Subcutaneous preadipocyte (primary cell): ENCODE data around the gene EMILIN1. TPM values are rescaled to one million over a fixed set of nuclear protein-coding genes. Genes with fewer than 3 reads are reported as not detected.

Experiments
- total RNA-seq: library from RNA; depleted of rRNA; stranded (reverse); fragments of >200 nt; gene quantifications from 2 replicates; pipeline ENCODE4 v1.2.3, GENCODE V29; 2012

Gene EMILIN1
- total RNA-seq, result 36.7 and 51.6 TPM in 2 replicates

DNA sequence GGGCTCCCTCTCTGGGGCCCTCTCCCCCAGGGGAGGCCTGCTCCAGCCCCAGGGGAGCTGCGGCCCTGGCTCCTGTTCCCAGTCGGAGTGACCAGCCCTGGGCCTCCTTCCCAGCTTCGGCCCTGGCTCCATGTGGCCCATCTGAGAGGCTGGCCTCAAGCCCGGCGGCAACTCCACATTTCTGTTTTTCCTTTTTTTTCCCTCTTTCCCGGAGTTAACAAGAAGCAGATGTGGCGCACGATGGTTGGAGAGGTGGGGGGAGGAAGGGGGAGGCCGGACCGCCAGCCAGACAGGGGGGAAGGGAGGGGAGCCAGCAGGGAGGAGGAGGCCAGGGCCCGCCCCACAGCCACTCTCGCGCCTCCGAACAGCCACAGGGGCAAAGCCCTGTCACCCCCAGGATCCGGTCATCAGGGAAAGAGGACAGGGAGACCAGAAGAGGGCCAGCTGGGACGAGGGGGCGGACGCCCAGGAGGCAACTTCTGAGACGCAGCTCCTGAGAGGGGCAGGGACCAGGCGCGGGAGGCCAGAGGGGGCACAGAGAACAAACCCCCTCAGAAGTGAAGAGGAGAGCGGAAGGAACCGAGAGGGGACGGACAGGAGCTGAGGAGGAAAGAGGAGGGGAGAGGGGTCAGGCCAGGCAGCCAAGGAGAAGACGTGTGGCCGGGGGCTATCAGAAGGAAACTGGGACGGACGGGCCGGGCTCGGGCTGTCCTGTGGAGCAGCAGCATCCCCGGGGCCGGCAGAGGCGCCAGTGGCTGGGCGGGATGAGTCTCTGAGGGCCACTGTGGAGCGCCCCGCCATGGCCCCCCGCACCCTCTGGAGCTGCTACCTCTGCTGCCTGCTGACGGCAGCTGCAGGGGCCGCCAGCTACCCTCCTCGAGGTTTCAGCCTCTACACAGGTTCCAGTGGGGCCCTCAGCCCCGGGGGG, at the start of gene EMILIN1:
Gene EMILIN1 (plus strand): TSS at position 349 of the 928 bp plus-strand sequence. CDS start 451 bp downstream, at position 800.

DNA sequence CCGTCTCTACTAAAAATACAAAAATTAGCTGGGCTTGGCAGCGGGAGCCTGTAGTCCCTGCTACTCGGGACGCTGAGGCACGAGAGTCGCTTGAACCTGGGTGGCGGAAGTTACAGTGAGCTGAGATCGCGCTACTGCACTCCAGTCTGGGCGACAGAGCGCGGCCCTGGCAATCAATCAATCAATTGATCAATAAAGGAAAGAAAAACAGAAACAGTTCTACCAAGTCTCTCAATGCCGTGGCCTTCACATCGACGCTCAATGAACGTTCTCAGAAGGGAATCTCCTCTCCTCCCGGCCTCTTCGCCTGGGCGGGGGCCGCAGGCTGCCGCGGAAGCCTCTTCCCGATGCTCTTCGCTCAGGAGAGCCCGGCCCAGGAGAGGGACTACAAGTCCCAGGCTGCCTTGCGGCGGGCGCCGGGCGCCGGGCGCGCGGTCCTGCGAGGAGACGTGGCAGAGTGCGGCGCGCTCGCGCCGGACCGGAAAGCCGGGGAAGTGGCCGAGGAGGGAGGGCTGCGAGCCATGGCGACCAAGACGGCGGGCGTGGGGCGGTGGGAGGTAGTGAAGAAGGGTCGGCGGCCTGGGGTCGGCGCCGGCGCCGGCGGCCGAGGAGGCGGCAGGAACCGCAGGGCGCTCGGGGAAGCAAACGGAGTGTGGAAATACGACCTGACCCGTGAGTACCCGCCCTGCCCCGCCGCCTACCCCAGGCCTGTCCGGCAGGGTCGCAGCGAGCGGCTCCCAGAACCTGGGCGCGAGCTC, 45.7 kb upstream of the EMILIN1 start, which contains the start of gene TMEM214:
Gene TMEM214 (plus strand): TSS at position 471 of the 758 bp plus-strand sequence. CDS start 51 bp downstream, at position 522.

DNA sequence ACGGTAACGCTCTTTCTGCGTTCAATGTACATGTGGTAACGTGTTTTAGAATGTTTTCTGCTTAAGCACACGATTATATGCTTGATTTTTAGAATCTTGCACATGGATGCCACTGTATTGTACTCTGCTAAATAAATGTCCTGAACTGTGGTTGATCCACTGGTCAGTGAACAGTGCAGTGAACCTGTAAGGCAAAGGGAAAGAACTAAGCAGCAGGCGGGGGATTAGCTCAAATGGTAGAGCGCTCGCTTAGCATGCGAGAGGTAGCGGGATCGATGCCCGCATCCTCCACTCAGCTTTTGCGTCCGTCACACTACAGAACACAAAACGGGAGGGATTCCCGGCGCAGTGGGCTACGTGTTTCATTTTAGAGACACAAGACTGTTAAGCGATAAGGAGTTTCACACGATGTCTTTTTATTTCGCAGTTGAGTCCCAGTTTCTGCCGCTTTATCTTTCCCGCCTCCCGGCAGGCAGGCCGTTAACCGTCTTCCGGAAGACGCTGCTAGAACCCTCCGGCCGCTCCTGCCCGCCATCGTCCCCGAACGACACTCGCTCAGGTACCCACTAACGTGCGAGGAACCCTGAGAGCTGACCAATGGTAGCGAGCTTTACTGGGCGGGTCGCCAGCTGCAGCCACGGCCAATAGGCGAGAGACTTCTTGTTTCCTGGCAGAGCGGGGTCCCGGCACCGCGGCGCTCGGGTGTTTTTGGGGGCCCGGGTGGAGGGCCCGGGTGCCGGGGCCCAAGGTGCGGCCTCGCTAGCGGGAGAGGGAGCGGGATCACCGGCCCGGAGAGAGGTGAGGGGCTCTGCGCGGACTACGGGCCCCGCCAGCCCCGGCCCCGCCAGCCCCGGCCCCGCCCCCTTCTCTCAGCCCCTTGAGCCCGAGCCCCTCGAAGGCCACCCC, 27.2 kb upstream of the EMILIN1 start, which contains the start of gene AGBL5:
Gene AGBL5 (plus strand): TSS at position 673 of the 906 bp plus-strand sequence. CDS start 1,291 bp downstream, outside the sequence.

DNA sequence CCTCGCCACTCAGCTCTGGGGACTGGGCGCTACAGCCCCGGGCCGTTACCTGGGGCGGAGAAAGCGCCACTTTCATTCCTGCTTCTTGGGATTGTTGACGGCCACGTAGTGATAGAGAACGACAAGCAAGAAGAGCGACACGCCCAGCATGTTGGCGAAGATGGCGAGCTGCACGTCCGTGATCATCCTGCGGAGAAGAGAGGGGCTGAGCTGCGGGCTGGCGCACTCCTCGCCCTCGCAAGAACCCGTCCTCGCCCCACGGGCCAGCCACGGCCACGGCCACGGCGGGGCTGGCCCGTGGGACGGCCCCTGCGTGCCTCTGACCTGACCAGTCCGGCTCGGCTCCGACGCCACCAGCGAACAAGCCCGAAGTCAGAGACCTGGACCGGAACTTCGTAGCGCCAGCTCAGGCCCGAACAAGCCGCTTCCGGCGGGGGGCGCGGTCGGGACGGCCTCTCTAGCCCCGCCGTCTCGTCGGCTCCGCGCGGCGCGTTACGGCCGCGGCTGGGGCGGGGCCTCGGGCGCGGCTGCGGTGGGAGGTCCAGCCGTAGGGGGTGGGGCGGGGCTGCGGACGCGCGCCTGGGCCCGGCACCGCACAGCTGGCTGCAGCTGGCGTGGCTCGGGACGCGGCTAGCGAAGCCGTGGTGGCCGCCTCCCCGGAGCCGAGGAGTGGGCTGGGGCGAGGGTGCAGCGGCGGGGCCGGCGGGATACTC, 7.0 kb upstream of the EMILIN1 start, which contains the start of gene OST4:
Gene OST4 (minus strand): TSS at position 378 of the 713 bp plus-strand sequence.

GRCh38 chr2:27086724-27087593, 8.5 kb downstream of the EMILIN1 start, which contains the start of gene KHK:
Gene KHK, plus strand, starts transcription at chr2:27086772. Its CDS starts 488 bp downstream, at chr2:27087260.

GRCh38 chr2:27118525-27119329, 40.3 kb downstream of the EMILIN1 start, which contains the start of gene CGREF1:
Gene CGREF1, minus strand, starts transcription at chr2:27119128. Its CDS starts 14,762 bp downstream, at chr2:27104366.

DNA sequence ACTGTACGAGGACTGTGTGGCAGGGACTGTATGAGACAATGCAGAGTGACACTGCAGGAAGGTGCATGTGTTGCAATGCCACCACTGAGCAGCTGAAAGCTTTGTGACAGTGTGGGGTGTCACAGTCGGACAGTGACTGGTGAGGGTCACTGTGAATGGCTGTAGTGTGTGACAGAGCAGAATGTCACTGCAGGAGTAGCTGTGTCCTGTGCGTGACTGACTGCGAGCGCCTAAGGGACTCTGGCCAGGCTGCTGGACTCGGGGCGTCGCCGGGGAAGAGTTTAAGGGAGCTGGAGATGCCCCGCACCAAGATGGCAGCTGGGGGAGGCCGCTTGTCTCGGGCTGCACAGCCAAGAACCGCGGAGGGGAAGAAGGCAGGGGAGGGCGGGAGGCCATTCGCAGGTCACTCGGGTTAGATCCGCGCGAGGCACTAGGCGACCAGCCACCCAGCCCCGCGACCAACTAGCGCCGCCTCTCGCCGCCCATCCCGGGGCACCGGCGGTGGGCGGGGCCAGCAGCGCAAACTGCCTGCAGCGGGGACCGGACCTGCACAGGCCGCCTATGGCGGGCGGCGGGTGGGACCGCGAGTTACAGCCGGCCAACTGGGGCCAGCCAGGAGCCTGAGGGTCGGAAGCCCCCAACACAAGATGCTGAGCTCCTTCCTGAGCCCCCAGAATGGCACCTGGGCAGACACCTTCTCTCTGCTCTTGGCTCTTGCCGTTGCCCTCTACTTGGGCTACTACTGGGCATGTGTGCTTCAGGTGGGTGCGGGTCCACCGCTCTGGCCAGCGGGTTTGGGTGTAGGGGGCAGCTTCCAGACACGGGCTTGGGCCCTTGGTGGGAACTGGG, 45.1 kb downstream of the EMILIN1 start, which contains the start of gene ABHD1:
Gene ABHD1 (plus strand): TSS at position 514 of the 849 bp plus-strand sequence. CDS start 134 bp downstream, at position 648.

DNA sequence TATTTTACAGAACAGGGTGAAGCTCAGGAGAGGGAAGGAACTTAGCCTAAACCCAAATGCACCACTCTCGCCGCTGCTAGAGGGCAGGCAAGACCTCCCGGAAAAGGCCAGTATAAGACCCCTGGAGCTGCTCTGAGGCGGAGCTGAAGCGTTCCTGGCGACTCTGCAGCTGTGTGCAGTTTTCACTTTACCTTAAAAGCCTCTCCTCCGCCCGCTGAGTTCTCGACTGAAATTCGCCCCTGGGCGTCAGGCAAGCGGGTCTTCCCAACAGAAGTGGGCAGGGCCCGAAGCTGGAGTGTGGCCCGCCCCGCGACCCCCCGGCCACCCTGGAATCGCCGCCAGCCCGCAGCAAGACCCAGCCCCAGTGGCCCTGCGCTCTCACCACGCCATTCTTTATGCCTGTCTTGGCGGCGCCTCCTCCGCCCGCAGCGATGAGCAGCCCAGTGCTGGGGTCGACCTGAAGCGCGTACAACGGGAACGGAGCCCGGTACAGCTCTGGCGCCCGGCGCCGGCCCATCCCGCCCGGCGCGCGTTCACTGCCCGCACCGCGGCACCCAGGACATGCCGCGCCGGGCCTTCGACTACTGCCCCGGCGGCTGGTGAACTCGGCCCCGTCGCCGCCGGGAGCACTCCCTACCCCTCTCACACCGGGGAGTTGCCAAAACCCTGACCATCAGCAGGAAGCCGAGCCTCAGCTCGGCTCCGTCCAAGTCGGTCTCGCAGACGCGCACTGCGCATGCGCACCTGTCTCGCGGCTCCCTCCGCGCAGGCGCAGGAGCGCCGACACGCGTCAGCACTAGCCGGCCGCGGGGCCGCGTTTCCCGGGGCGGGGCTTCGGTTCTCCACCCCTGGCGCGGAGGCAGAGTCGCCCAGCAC, 55.7 kb downstream of the EMILIN1 start, which contains the start of gene PREB:
Gene PREB (minus strand): TSS at position 732 of the 876 bp plus-strand sequence. CDS start 215 bp downstream, at position 517.

Other genes with a start within 250 kb of the EMILIN1 start
- not detected in 2 replicates for gene DPYSL5, start 230.5 kb upstream of the EMILIN1 start, total RNA-seq
- 2.6 and 4.3 TPM in 2 replicates for gene MAPRE3, start 108.0 kb upstream of the EMILIN1 start, total RNA-seq
- gene TMEM214, start 45.6 kb upstream of the EMILIN1 start, total RNA-seq, result 53.6 and 71.9 TPM in 2 replicates
- 16.5 and 22.3 TPM in 2 replicates for gene AGBL5, start 26.9 kb upstream of the EMILIN1 start, total RNA-seq
- 193 and 258 TPM in 2 replicates for gene OST4, start 7.0 kb upstream of the EMILIN1 start, total RNA-seq
- 1.4 and 1.5 TPM in 2 replicates for gene KHK, start 8.2 kb downstream of the EMILIN1 start, total RNA-seq
- 7.2 and 14.3 TPM in 2 replicates for gene CGREF1, start 40.5 kb downstream of the EMILIN1 start, total RNA-seq
- under 0.01 TPM in 1 of 2 replicates, not detected in the other for gene ABHD1, start 45.2 kb downstream of the EMILIN1 start, total RNA-seq
- gene PREB, start 56.0 kb downstream of the EMILIN1 start, total RNA-seq, result 37.8 and 48.1 TPM in 2 replicates
- not detected in 2 replicates for gene PRR30, start 60.8 kb downstream of the EMILIN1 start, total RNA-seq
- not detected in 2 replicates for gene TCF23, start 70.4 kb downstream of the EMILIN1 start, total RNA-seq
- gene ATRAID, start 133.4 kb downstream of the EMILIN1 start, total RNA-seq, result 113 and 144 TPM in 2 replicates
- gene SLC5A6, start 133.7 kb downstream of the EMILIN1 start, total RNA-seq, result 43.6 and 48.1 TPM in 2 replicates
- gene CAD, start 138.8 kb downstream of the EMILIN1 start, total RNA-seq, result 40.1 and 62.4 TPM in 2 replicates
- not detected in 2 replicates for gene SLC30A3, start 184.4 kb downstream of the EMILIN1 start, total RNA-seq
- not detected in 2 replicates for gene DNAJC5G, start 196.8 kb downstream of the EMILIN1 start, total RNA-seq
- not detected in 2 replicates for gene TRIM54, start 203.8 kb downstream of the EMILIN1 start, total RNA-seq
- 0.59 and 0.73 TPM in 2 replicates for gene UCN, start 229.8 kb downstream of the EMILIN1 start, total RNA-seq
- 88.8 and 100 TPM in 2 replicates for gene MPV17, start 244.5 kb downstream of the EMILIN1 start, total RNA-seq